GM21360 (cell line): Measurements from ENCODE around the gene KIF13A.
"Not testable (repeated sequence)": the region's sequence is repeated elsewhere in the genome, so short reads cannot be mapped to it uniquely, and the experiment has no call there.

ENCODE experiments used
- ATAC-seq: cut with Tn5 transposase; IDR thresholded peaks from one replicate; pipeline ENCODE4 v1.9.1; 2021; ENCODE audit warnings: mild to moderate bottlenecking, moderate library complexity; ENCODE audit not compliant: unreplicated experiment

Gene KIF13A

DNA sequence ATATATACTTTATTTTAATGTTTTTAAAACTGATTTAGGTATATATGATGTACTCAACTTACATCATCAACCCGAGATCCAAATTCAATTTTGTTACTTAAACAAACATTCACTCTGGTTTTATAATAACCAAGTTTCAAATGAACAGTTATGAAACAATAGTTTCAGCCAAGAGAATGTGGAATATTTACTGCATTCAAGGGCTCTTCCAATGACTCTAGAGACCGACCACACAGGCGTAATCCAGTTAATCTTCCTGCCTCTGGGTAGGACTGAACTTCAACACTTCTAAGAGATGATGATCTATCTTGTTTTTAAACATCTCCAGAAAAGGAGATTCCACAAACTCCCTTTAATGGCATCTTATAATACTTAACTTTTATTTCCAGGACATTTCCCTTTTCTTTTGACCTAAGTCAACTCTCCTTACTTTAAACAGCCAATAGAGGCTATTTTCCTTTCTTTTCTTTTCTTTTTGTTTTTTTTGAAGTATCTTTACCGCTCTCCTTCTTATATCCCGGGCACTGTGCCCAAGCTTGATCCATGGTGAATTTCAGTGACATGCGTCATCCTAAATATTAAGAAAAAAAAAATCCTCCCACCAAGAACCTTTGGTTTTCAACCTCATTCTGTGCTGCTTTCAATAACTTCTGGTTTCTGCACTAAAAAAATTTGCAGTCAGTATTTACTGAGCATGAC lies 110.1 kb downstream of the KIF13A start:
- ATAC-seq, result no peak

DNA sequence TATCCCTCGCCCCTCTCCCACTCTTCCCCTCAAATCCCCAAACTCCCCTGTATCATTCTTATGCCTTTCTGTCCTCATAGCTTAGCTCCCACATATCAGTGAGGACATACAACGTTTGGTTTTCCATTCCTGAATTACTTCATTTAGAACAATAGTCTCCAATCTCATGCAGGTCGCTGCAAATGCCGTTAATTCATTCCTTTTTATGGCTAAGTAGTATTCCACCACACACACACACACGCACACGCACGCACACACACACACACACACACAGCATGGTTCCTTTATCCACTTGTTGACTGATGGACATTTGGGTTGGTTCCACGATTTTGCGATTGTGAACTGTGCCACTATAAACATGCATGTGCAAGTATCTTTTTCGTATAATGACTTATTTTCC lies 112.7 kb downstream of the KIF13A start:
- no peak for ATAC-seq

DNA sequence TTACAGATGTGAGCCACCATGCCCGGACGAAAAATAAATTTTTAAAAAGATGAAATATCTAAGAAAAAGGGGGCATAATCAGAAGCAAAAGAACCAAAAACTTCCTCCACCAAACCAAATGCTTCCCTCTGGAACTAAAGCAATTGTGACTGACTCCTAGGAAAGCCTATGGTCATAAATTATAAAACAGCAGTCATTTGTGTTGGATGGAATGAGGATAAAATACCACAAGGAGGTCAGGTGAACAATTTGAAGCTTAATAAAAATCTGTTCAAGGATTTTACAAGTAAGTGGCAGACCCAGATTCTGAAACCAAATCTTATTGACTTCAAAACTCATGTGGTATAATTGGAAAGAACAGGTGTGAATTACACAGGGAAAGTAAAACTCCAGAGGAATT lies 114.5 kb downstream of the KIF13A start:
- ATAC-seq, result no peak

DNA sequence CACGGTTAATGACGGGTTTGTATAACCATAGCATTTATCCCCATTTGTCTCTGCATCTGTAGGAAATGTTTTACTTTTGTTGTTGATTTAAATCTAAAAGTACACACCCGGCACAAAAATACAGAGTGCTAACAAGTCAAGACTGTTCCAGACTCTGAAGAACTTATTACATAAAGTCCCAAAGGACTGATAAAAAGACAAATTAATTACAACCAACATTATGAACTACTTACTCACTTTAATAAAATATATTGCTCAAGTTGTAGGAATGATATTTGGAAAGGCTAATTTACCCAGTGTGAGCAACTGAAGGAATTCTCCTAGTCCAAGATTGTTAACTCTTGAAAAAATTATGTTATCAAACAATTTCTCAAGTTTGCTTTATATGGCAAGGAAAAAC lies 115.6 kb downstream of the KIF13A start:
- no peak for ATAC-seq

DNA sequence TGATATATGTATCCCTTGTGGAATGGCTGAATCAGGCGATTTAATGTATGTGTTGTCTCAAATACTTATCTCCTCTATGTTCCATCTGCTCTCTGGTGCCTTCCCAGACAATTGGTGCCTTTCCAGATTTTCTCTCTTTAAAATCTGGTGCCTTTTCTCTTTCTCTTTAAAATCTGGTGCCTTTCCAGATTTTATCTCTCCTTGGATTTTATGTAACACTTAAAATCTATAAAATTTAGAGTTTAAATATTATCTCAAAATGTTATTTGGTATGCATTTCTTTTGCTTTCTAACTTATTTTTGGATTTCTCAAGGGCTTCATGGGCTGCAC lies 116.3 kb downstream of the KIF13A start:
- no peak for ATAC-seq

DNA sequence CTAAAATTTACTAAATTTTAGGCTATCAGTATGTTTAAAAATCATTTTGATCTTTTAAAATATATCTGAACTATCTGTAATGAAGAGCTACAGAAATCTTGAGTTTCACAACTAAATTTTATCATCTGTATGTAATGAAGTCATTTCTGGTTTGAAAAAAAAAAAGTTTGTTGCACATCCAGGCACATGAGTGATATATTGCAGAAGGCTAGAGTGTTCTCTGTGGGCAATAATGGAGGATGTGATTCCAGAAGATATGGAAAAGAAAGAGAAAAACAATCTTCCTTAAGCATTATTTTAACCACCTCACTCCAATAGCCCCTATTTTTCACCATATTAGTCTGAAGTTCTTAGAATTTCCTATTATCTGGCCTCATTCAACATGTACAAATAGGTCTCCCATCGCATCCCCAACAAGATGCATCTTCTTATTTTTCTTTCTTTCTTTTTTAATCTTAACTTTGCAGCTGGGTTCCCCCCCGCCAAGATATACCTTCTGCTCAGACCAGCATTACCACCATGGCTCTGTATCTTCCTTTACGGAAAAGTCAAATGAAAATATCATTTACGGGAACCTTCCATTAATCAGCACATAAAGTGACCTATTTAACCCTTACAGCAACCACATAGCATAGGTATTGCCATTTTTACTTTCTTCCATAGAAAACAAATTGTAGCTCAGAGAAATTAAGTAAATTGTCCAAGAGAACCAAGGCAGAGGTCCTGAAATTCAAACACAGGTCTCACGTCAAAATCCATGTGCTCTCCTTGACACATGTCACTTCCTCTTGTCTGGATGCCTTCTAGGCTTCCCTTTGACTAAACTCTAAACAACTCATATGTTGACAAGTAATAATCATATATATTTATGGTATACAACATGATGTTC lies 116.9 kb downstream of the KIF13A start:
- no peak for ATAC-seq

DNA sequence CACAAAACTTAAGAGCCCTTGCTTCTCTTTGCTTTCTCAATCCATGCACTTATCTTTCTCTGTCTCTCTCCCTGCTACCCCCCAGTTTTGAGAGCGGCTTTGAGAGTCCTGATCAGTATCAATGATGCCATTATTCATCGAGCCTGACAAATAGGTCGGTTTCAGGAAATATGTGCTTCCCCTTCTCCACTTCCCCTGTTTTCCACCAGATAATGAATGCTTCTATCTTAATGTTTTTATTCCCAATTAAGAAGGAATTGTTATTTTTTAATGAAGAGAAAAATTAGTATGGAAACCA lies 117.7 kb downstream of the KIF13A start:
- no peak for ATAC-seq

DNA sequence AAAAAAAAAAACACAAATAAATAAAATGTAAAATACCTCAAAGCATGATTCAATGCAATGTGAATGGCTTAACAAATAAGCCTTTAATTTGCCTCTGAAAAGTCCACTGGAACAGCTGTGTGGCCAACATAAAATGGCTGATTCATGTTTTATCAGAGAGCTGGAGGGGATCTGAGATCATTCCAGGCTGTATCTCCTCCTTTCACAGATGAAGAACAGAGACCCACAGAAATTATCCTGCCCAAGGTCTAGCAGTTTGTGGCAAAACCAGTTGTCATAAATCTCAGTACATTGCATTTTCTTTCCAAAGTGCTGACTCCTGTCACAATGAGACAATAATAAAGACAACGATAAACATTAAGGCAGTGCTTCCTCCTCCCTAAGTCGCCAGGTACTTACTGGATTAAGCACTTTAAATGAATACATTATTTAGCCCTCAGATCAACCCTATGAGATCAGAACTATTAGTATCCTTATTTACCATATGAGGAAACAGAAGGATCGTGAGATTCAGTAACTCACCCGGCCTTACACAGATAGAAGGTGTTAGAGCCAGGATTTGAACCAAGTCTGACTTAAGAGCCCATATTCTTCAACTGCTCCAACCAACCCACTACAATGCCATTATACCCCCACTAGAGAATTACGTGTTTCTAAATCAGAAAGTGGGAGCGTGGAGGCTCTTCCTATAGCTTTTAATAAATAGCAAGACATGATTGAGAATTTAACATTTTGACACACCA lies 118.3 kb downstream of the KIF13A start:
- no peak for ATAC-seq

DNA sequence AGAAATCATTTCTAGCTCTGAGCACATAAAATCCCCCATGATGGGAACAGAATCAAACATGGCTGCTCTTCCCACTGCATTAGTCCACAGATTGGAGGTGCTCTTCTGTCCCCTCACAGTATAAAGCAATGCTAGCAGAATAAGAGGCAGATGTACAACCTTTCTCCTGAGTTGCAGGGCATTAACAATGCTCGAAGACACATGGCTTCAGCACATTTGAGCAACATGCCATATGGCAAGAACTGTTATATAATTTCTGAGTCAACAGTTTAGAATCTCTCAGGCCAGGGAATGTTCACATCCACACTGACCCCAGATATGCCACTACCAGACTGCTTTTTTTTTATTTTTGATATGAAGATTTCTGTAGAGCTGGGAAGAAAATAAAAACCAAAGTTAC lies 119.6 kb downstream of the KIF13A start:
- ATAC-seq, result no peak

DNA sequence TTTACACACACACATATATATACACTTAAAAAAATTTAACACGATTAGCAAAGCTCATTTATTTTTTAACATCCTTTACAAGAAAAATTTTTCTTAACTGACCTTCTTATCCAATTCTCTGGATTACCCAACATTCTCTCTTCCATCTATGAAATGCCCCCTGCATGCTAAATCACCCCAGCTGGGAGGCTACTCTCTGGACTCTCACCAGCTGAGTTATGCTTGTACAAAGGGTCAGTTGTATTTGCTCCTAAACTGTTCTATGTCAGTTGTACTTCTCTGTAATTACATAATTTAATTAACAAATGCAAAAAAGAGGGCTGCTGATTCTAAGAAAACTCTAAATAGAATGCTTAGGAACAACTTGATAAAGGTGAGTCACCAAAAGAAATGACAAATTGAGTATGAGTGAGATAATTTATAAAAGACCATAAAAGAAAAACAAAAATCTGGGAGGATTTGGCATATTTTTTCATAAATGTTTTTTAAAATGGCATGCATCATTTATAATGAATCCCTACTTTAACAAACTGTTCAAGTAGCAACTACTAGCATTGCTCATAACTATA lies 120.5 kb downstream of the KIF13A start:
- no peak for ATAC-seq

DNA sequence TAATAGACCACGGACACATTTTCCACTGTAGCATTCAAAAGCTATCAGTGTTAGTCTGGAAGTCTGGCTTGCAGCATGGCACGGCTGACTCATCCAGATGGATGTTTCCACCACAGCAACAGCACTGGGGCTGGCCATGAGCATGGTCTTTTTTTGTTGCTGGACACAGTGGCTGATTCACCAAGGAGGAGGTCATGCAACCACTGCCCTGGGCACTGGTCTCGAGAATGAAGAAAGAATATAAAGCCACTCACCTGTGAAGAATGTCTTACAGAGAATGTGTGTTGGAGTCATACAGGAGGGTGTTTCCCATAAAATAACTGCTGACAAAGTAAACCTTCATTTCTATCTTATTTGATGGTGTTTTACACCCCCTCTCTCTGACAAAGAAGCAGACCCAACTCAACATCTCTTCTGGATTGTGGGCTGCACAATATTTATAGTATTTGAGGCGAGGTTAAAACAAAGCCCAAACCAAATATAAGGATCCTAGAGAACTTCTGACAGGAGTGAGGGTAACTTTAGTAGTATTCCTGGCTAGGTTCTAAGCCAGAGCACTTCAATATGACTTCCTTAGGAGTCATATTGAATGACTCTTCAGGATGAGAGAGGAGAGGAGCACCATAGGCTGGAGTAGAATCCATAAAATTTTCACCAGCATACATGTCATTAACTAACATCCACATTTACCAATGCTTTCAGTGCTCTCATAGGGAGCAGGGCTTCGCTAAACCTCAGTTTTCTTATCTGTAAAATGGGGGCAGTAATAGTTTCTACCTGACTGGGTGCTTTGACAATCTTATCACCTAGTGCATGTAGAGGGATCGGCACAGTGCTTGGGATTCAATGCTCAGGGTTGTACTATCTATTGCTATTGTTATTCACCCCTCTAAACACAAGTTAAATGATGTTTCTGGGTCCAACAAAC lies 121.4 kb downstream of the KIF13A start:
- no peak for ATAC-seq

DNA sequence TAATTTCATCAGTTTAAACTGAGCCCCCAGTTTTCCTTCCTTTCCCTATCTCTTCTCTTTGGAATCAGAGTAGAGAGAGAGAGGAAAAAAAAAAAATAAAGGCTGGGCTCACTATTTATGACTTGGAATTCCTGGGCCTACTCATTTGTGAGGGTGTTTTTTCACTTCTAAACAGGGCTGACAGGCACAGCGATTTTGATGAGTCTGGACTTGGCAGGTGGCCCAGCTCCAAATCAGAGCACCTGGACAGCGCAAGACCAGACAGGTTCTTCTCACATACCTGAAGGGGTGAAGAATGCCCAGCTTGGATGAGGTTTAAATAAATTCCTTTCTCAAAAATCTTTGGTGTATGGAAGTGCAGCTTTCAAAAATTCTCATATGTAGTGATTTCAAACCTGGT lies 122.2 kb downstream of the KIF13A start:
- ATAC-seq, result no peak

DNA sequence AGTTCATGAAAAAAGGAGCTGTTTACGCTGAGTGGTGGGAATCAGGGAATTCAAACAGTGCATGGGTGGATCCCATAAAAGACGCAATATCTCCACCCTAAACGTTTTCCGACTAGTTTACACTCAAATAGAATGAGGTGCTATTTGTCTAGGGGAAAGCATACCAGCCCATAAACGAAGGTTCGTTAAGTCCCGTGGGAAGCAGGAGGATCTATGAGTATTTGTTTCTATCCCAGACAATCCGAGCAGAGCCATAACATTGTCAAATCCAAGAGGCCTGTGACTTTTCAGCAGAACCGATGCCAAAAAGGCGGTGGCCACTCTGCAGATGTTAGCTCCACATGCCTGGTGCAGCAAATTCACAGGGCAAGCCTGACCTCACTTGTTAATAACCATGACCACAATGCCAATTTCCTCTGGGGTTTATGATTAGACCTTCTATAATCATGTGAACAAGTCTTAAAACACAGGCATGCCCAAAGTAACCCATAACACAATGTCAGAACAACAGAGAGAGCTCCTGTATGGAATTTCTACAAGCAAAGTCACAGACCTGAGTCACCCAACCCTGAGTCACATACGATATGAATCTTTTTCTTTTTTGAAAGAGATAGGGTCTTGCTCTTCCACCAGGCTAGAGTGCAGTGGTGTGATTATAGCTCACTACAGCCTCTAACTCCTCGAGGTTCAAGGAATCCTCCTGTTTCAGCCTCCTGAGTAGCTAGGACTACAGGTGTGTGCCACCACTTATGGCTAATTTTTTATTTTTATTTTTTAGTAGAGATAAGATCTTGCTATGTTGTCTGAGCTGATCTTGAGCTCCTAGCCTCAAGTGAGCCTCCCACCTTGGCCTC lies 123.3 kb downstream of the KIF13A start:
- no peak for ATAC-seq

DNA sequence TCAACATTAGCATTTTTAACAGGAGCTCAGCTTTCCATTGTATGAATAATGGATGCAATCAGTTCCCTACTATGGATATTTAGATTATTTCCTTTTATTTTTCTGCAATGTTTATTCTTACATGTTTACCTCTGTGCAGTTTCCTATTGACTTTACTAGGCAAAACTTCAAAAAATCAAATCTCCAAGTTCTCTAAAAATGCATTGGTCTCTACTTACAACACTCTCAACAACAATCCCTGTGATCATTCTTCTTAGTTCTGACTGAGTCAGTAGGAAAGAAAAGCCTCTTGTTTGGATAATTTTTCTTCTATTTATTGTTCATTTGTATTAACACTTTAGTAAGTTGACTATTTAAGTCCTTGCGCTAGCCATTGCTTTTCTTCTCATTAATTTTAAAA lies 126.1 kb downstream of the KIF13A start:
- no peak for ATAC-seq

DNA sequence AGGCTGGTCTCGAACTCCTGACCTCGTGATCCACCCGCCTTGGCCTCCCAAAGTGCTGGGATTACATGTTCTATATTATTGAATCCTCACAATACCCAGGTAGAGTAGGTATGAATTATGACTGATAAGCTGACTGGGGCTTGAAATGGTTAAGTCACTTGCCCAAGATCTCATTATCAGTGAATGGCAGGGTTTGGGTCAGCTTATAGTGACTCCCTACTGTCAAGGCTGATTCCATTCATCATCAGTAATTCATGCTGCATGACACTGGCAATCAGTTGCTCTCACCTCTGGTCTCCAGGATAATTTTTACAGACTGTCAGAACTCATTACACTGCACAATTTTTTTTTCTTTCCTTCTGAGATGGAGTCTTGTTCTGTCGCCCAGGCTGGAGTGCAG lies 127.6 kb downstream of the KIF13A start:
- no peak for ATAC-seq

DNA sequence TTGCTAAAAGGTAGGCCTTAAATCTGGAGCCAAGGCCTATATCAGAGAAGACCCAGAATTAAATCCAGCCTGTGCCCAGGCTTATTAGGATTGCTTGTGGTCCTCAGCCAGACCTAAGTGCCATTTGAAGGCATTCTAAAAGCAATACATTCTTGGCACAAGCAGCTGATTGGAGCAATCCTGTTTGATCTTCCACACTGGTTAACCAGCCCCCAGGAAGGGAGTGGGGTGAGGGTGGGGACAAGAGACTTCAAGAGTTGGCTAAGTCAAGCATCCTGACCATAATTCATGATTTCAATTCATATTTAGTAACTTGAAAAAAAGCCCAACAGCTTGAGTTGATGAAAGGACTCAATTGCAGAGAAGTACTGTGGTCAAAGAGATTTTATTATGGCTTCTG lies 128.9 kb downstream of the KIF13A start:
- ATAC-seq, result no peak

DNA sequence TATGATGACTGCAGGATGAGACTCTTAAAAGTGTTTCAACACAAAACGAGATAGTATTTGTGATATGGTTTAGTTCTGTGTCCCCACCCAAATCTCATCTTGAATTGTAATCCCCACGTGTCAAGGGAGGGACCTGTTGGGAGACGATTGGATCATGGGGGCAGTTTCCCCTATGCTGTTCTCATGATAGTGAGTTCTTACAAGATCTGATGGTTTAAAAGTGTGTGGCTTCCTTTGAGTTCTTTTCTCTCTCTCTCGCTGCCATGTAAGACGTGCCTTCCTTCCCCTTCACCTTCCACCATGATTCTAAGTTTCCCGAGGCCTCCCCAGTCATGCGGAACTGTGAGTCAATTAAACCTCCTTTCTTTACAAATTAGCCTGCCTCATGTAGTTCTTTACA lies 130.2 kb downstream of the KIF13A start:
- not testable (repeated sequence) for ATAC-seq

DNA sequence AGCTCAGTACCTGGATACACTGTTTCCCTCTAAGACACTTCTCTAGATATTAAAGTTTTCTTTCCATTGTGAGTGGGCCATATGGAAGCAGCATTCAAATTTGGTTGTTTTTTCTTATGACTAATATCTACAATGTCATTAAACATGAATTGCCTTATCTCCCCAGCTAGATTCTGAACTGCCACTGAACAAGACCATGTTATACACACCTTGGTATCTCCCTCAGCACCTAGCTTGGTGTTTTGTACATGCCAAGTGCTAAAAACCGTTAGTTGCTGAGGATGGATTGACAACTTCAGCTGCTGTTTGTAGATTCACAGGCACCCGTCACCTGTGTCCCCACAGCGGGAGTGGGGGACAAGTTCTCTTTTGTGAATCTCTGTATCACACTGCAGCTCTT lies 131.1 kb downstream of the KIF13A start:
- no peak for ATAC-seq

DNA sequence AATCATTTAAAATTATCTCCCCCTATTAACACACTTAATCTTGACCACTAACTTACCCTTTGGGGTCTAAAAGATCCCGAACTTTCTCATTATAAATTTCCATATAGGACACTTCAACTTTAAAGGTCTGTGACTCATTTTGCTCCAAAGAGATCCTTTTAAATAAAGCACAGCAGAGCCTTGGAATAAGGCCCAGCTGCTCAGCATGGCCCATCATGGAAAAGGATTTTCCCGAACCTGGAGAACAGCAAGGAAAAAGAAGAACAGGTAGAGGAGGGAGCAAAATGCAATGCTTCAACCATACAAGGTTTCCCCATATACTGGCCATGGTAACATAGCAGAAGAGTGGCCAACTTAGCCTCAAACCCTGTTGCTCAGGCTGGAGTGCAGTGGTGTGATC lies 132.1 kb downstream of the KIF13A start:
- no peak for ATAC-seq

DNA sequence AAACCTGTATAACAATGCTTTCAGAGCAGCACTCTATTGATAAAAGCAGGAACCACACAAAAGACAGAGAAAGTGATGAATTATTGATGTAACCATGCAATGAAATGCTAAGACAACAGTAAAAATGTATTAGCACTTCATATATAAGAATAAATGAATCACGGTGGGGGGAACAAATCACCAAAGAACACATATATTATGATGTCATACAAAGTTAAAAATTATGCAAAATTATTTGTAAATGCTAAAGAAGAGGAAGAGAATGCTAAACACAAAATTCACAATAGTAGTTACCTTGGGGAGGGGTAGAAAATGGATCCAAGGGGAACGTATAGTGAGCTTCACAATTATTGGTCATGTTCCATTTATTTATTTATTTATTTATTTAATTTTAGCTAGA lies 133.9 kb downstream of the KIF13A start:
- no peak for ATAC-seq
